ENCODE data around the gene POLN.

GRCh38 chr4:2090642-2091041 is 151.3 kb downstream of the POLN start:
- TF ChIP-seq PATZ1 (CRISPR knock-in tag; IDR thresholded peaks at IDR 0.05; ENCODE audit: borderline replicate concordance), result no peak
- no peak for TF ChIP-seq RARB (CRISPR knock-in tag; IDR thresholded peaks at IDR 0.05)
- TF ChIP-seq ARNTL (CRISPR knock-in tag; IDR thresholded peaks at IDR 0.05; ENCODE audit: borderline replicate concordance, low read depth), result no peak
- no peak for TF ChIP-seq CSDC2 (CRISPR knock-in tag; IDR thresholded peaks at IDR 0.05)
- no peak for TF ChIP-seq ESRRG (CRISPR knock-in tag; IDR thresholded peaks at IDR 0.05)
- no peak for TF ChIP-seq ZFP3 (CRISPR knock-in tag; IDR thresholded peaks at IDR 0.05)
- no peak for TF ChIP-seq GLIS3 (CRISPR knock-in tag; IDR thresholded peaks at IDR 0.05)
- no peak for TF ChIP-seq TSHZ2 (CRISPR knock-in tag; IDR thresholded peaks at IDR 0.05)
- TF ChIP-seq PPARA (CRISPR knock-in tag; IDR thresholded peaks at IDR 0.05; ENCODE audit: borderline replicate concordance), result no peak
- TF ChIP-seq ZFP30 (CRISPR knock-in tag; IDR thresholded peaks at IDR 0.05), result no peak
- no peak for TF ChIP-seq ZNF565 (CRISPR knock-in tag; conservative IDR thresholded peaks at IDR 0.05; ENCODE audit: low read depth)
- TF ChIP-seq OSR1 (CRISPR knock-in tag; IDR thresholded peaks at IDR 0.05), result no peak
- no peak for TF ChIP-seq BACH2 (CRISPR knock-in tag; IDR thresholded peaks at IDR 0.05; ENCODE audit: borderline replicate concordance)

Data from SK-N-SH treated with all-trans-retinoic acid at 6 μM for 48 hours (cell line).